Endodermal cell (in vitro differentiated cells): ENCODE results near the gene PPP2R5C. TPM values are rescaled to one million over a fixed set of nuclear protein-coding genes. Genes with fewer than 3 reads are reported as not detected.

Experiments used
- DNase-seq: peaks from one replicate; pipeline ENCODE4 v3.0.0-alpha.2; 2017
- H3K27ac ChIP-seq: 2 replicates; pipeline ENCODE4 v1.5.1; 2013; ENCODE audit warnings: mild to moderate bottlenecking, low read depth, low read length, moderate library complexity
- H3K27me3 ChIP-seq: 2 replicates; pipeline ENCODE4 v1.6.1; 2013; ENCODE audit warnings: mild to moderate bottlenecking, low read length, moderate library complexity; ENCODE audit not compliant: insufficient read depth, control insufficient read depth, poor library complexity, severe bottlenecking
- H3K36me3 ChIP-seq: 2 replicates; pipeline ENCODE4 v1.7.0; 2013; ENCODE audit warnings: mild to moderate bottlenecking, low read length, moderate library complexity; ENCODE audit not compliant: control insufficient read depth, insufficient read depth
- H3K4me1 ChIP-seq: one replicate; pipeline ENCODE4 v1.7.0; 2013; ENCODE audit warnings: low read length; ENCODE audit not compliant: control insufficient read depth, insufficient read depth
- H3K4me3 ChIP-seq: 2 replicates; pipeline ENCODE4 v1.5.1; 2013; ENCODE audit warnings: mild to moderate bottlenecking, low read length, moderate library complexity
- H3K9ac ChIP-seq: 2 replicates; pipeline ENCODE4 v1.6.1; 2013; ENCODE audit warnings: mild to moderate bottlenecking, low read length, moderate library complexity; ENCODE audit not compliant: poor library complexity, severe bottlenecking; ENCODE audit errors: extremely low read depth
- H3K9me3 ChIP-seq: 2 replicates; pipeline ENCODE4 v1.6.1; 2013; ENCODE audit warnings: mild to moderate bottlenecking, low read length, moderate library complexity; ENCODE audit not compliant: control insufficient read depth
- H3K27ac Mint-ChIP-seq: 2 replicates; pipeline ENCODE4 v1.8.0; 2020; ENCODE audit warnings: mixed read lengths
- H3K27me3 Mint-ChIP-seq: 2 replicates; pipeline ENCODE4 v1.8.0; 2021; ENCODE audit warnings: mild to moderate bottlenecking, mixed read lengths; ENCODE audit not compliant: insufficient read depth
- H3K36me3 Mint-ChIP-seq: 2 replicates; pipeline ENCODE4 v1.8.0; 2020; ENCODE audit warnings: low read depth, mixed read lengths
- H3K4me1 Mint-ChIP-seq: 2 replicates; pipeline ENCODE4 v1.8.0; 2020; ENCODE audit warnings: mixed read lengths
- H3K4me3 Mint-ChIP-seq: 2 replicates; pipeline ENCODE4 v1.8.0; 2020; ENCODE audit warnings: mild to moderate bottlenecking, moderate library complexity, mixed read lengths
- H3K9me3 Mint-ChIP-seq: 2 replicates; pipeline ENCODE4 v1.8.0; 2020; ENCODE audit warnings: mild to moderate bottlenecking, mixed read lengths
- whole genome bisulfite sequencing, 2 experiments: methylation state at CpG; one replicate each; pipeline versions ENCODE4 v1.1.5 to v1.1.7; 2013; ENCODE audit warnings: missing lambda C conversion rate in 2 of 2, mixed read lengths in 1 of 2; ENCODE audit not compliant: insufficient coverage in 1 of 2, insufficient read length in 1 of 2; 5-methylcytosine and 5-hydroxymethylcytosine counted together
- total RNA-seq, 2 donors: library from RNA; stranded (reverse); fragmentation: NEBNext Ultra II Directional in 1 of 2; extraction: Animal tissue kit (Norgen Biotek cat#: 25700) in 1 of 2; gene quantifications; 2 replicates in 1 of 2; 3 replicates in 1 of 2; pipeline ENCODE4 v1.2.1, GENCODE V29; 2021
- TF ChIP-seq, protein P1 (sequence below): fragments of 200-600 bp; sonication (generic); conservative IDR thresholded peaks from 2 replicates; pipeline ENCODE4 v1.5.0; 2021; ENCODE audit warnings: antibody characterized with exemption, mild to moderate bottlenecking

Gene PPP2R5C
- total RNA-seq, 2 donors from 2014 or later = 116 to 117 TPM

- TF ChIP-seq, protein P1, sequence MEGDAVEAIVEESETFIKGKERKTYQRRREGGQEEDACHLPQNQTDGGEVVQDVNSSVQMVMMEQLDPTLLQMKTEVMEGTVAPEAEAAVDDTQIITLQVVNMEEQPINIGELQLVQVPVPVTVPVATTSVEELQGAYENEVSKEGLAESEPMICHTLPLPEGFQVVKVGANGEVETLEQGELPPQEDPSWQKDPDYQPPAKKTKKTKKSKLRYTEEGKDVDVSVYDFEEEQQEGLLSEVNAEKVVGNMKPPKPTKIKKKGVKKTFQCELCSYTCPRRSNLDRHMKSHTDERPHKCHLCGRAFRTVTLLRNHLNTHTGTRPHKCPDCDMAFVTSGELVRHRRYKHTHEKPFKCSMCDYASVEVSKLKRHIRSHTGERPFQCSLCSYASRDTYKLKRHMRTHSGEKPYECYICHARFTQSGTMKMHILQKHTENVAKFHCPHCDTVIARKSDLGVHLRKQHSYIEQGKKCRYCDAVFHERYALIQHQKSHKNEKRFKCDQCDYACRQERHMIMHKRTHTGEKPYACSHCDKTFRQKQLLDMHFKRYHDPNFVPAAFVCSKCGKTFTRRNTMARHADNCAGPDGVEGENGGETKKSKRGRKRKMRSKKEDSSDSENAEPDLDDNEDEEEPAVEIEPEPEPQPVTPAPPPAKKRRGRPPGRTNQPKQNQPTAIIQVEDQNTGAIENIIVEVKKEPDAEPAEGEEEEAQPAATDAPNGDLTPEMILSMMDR = no peak
- H3K36me3 Mint-ChIP-seq = peaks cover 25% of the 10 kb centered on the region
Measured at GRCh38 chr14:101862711-101863110, 101.2 kb downstream of the PPP2R5C start.

DNA sequence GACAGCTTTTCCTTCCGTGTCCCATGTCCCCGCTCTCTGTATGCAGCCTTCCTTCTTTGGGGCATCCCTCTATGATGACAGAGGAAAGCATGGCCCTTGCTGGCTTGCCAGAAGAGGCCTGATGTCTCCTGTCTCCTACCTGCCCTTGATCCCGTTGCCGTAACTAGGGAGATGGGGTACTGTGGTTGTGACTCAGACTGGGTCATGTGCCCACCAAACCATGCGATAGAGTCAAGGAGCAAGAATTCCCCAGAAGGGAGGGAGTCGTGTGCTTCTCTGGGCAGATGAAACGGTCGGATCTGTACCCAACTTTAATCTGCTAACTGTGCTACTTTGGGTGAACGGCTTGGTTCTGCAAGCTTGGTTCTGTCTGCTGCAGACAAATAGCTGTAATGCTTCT is 103.8 kb downstream of the PPP2R5C start:
- Mint-ChIP-seq H3K4me1 (peaks cover 2% of the 10 kb centered on the region), H3K27me3 (no peaks in the 10 kb centered on the region), H3K4me3 (no peak overlapping the region), H3K27ac (peak overlapping the region; percentile 42), H3K9me3 (no peaks in the 10 kb centered on the region), H3K36me3 (peaks cover 20% of the 10 kb centered on the region)
- WGBS, 2 experiments = 92 to 96% methylated on average over 8 to 9 of the region's 9 CpGs
- Histone ChIP-seq H3K9me3 (no peaks in the 10 kb centered on the region), H3K9ac (no peak overlapping the region), H3K27me3 (no peaks in the 10 kb centered on the region), H3K4me1 (no peaks in the 10 kb centered on the region), H3K4me3 (no peak overlapping the region), H3K27ac (no peak overlapping the region), H3K36me3 (peaks cover 10% of the 10 kb centered on the region)
- DNase-seq = no peak
- TF ChIP-seq, protein P1 = no peak

More at GRCh38 chr14:101862711-101863110, 101.2 kb downstream of the PPP2R5C start:
- Histone ChIP-seq H3K4me3 (no peak overlapping the region), H3K9ac (no peak overlapping the region), H3K36me3 (peaks cover 30% of the 10 kb centered on the region), H3K27ac (no peak overlapping the region), H3K27me3 (no peaks in the 10 kb centered on the region), H3K4me1 (no peaks in the 10 kb centered on the region), H3K9me3 (no peaks in the 10 kb centered on the region)
- Mint-ChIP-seq H3K27ac (no peak overlapping the region), H3K27me3 (no peaks in the 10 kb centered on the region), H3K9me3 (no peaks in the 10 kb centered on the region), H3K4me1 (no peaks in the 10 kb centered on the region), H3K4me3 (no peak overlapping the region)
- WGBS, 2 experiments = 98% methylated on average over 3 of the region's 4 CpGs; no CpG with 5 or more reads in 1 of the 2 experiments
- no peak for DNase-seq

GRCh38 chr14:101867854-101868253 is 106.3 kb downstream of the PPP2R5C start:
- WGBS, 2 experiments = 89 to 97% methylated on average over 3 to 4 of the region's 4 CpGs
- H3K27me3 Mint-ChIP-seq = no peaks in the 10 kb centered on the region
- peak overlapping the region; percentile 12 for H3K27ac Mint-ChIP-seq

More at GRCh38 chr14:101867854-101868253, 106.3 kb downstream of the PPP2R5C start:
- Histone ChIP-seq H3K27ac (no peak overlapping the region), H3K4me3 (no peak overlapping the region), H3K9me3 (no peaks in the 10 kb centered on the region), H3K36me3 (peaks cover 5% of the 10 kb centered on the region), H3K4me1 (no peaks in the 10 kb centered on the region), H3K9ac (no peak overlapping the region), H3K27me3 (no peaks in the 10 kb centered on the region)
- H3K4me3 Mint-ChIP-seq = no peak overlapping the region
- peaks cover 4% of the 10 kb centered on the region for H3K4me1 Mint-ChIP-seq
- no peaks in the 10 kb centered on the region for H3K9me3 Mint-ChIP-seq
- TF ChIP-seq, protein P1 = no peak
- H3K36me3 Mint-ChIP-seq = peaks cover 12% of the 10 kb centered on the region
- no peak for DNase-seq
